HG03432 (cell line): ENCODE results near the gene LSP1.

ENCODE experiments used
- ATAC-seq: cut with Tn5 transposase; IDR thresholded peaks from one replicate; pipeline ENCODE4 v1.9.1; 2021; ENCODE audit warnings: mild to moderate bottlenecking, moderate library complexity; ENCODE audit not compliant: unreplicated experiment

LSP1 gene

GRCh38 chr11:1824221-1825038, 28.5 kb upstream of the LSP1 start:
- no peak for ATAC-seq

GRCh38 chr11:1825039-1825740, 27.7 kb upstream of the LSP1 start:
- ATAC-seq: no peak

GRCh38 chr11:1825785-1826451, 27.0 kb upstream of the LSP1 start:
- no peak for ATAC-seq

GRCh38 chr11:1826552-1827094, 26.3 kb upstream of the LSP1 start:
- no peak for ATAC-seq

GRCh38 chr11:1827095-1827813, 25.6 kb upstream of the LSP1 start:
- no peak for ATAC-seq

- ATAC-seq: no peak
Observed at GRCh38 chr11:1827931-1828330, 25.0 kb upstream of the LSP1 start.

GRCh38 chr11:1828542-1828941, 24.3 kb upstream of the LSP1 start:
- no peak for ATAC-seq

- ATAC-seq: no peak
Observed at GRCh38 chr11:1829039-1829820, 23.7 kb upstream of the LSP1 start.

GRCh38 chr11:1830004-1830321, 22.9 kb upstream of the LSP1 start:
- no peak for ATAC-seq

GRCh38 chr11:1830322-1831223, 22.3 kb upstream of the LSP1 start:
- no peak for ATAC-seq

- ATAC-seq: no peak
Observed at GRCh38 chr11:1831338-1832210, 21.3 kb upstream of the LSP1 start.

GRCh38 chr11:1832211-1832919, 20.5 kb upstream of the LSP1 start:
- no peak for ATAC-seq

- ATAC-seq: no peak
Observed at GRCh38 chr11:1832920-1833295, 20.0 kb upstream of the LSP1 start.

- ATAC-seq: no peak
Observed at GRCh38 chr11:1834062-1834610, 18.7 kb upstream of the LSP1 start.

- no peak for ATAC-seq
Observed at GRCh38 chr11:1834779-1835670, 17.9 kb upstream of the LSP1 start, which contains the start of gene SYT8. Gene SYT8, plus strand, starts transcription at chr11:1834990. Its CDS starts 116 bp downstream, at chr11:1835106.

- ATAC-seq: no peak
Observed at GRCh38 chr11:1835671-1836010, 17.2 kb upstream of the LSP1 start.
